ENCODE measurements around the gene MTF1. TPM values are rescaled to one million over a fixed set of nuclear protein-coding genes. Genes with fewer than 3 reads are reported as not detected.

MTF1 gene
- polyA plus RNA-seq, 1 donor from 2014 or later = 3.7 TPM

- H3K4me2 ChIP-seq (ENCODE audit: low read length) = no peak overlapping the region
- peaks cover 5% of the 10 kb centered on the region for H3K36me3 ChIP-seq (ENCODE audit: insufficient read depth, low read length)
- no peaks in the 10 kb centered on the region for H3K9me2 ChIP-seq (ENCODE audit: insufficient read depth, low read length)
- H3K79me2 ChIP-seq (replicated peaks; ENCODE audit: insufficient read depth, low read length) = peaks cover 16% of the 10 kb centered on the region
- no peaks in the 10 kb centered on the region for H3F3A ChIP-seq (ENCODE audit: insufficient read depth, low read length, poor library complexity, severe bottlenecking)
- no peak overlapping the region for H3K27ac ChIP-seq (ENCODE audit: low read length)
- H3K9me3 ChIP-seq (ENCODE audit: low read length) = no peaks in the 10 kb centered on the region
- H3K4me3 ChIP-seq (ENCODE audit: low read length) = no peak overlapping the region
- H4K20me1 ChIP-seq (ENCODE audit: insufficient read depth) = no peaks in the 10 kb centered on the region
- H3K27me3 ChIP-seq (ENCODE audit: insufficient read depth, low read depth, low read length) = no peaks in the 10 kb centered on the region
- no peak overlapping the region for H3K9ac ChIP-seq (ENCODE audit: low read length)
- H2AFZ ChIP-seq (ENCODE audit: low read depth, low read length) = no peak overlapping the region
- TF ChIP-seq POLR2AphosphoS5 (IDR thresholded peaks at IDR 0.05) (no peak), SMC3 (conservative IDR thresholded peaks at IDR 0.05; ENCODE audit: poor library complexity) (no peak), CTCF (IDR thresholded peaks at IDR 0.05; ENCODE audit: poor library complexity, severe bottlenecking) (no peak), REST (IDR thresholded peaks at IDR 0.05; ENCODE audit: borderline replicate concordance) (no peak), MXI1 (conservative IDR thresholded peaks at IDR 0.05; ENCODE audit: poor library complexity, severe bottlenecking) (no peak), RAD21 (conservative IDR thresholded peaks at IDR 0.05) (no peak), TAF1 (IDR thresholded peaks at IDR 0.05; ENCODE audit: low read depth) (no peak), EZH2 (IDR thresholded peaks at IDR 0.05; ENCODE audit: borderline replicate concordance, insufficient read depth, low read length, poor library complexity, severe bottlenecking) (no peak), EP300 (conservative IDR thresholded peaks at IDR 0.05; ENCODE audit: poor library complexity, severe bottlenecking) (no peak)
Observed at GRCh38 chr1:37809942-37810341, 49.5 kb downstream of the MTF1 start.

- TF ChIP-seq TAF1 (IDR thresholded peaks at IDR 0.05; ENCODE audit: low read depth) = no peak
- TF ChIP-seq RAD21 (conservative IDR thresholded peaks at IDR 0.05) = no peak
- no peak for TF ChIP-seq CTCF (IDR thresholded peaks at IDR 0.05; ENCODE audit: poor library complexity, severe bottlenecking)
- no peak for TF ChIP-seq SMC3 (conservative IDR thresholded peaks at IDR 0.05; ENCODE audit: poor library complexity)
- no peak for TF ChIP-seq EP300 (conservative IDR thresholded peaks at IDR 0.05; ENCODE audit: poor library complexity, severe bottlenecking)
- TF ChIP-seq POLR2AphosphoS5 (IDR thresholded peaks at IDR 0.05) = no peak
- TF ChIP-seq MXI1 (conservative IDR thresholded peaks at IDR 0.05; ENCODE audit: poor library complexity, severe bottlenecking) = no peak
- no peak for TF ChIP-seq EZH2 (IDR thresholded peaks at IDR 0.05; ENCODE audit: borderline replicate concordance, insufficient read depth, low read length, poor library complexity, severe bottlenecking)
- no peak for TF ChIP-seq REST (IDR thresholded peaks at IDR 0.05; ENCODE audit: borderline replicate concordance)
- Histone ChIP-seq H4K20me1 (ENCODE audit: insufficient read depth) (no peaks in the 10 kb centered on the region), H3K9me2 (ENCODE audit: insufficient read depth, low read length) (no peaks in the 10 kb centered on the region), H3F3A (ENCODE audit: insufficient read depth, low read length, poor library complexity, severe bottlenecking) (no peaks in the 10 kb centered on the region), H3K9ac (ENCODE audit: low read length) (peak overlapping the region; percentile 87), H3K4me2 (ENCODE audit: low read length) (peak overlapping the region; percentile 49), H3K9me3 (ENCODE audit: low read length) (no peaks in the 10 kb centered on the region), H3K36me3 (ENCODE audit: insufficient read depth, low read length) (peaks cover 9% of the 10 kb centered on the region), H3K4me3 (ENCODE audit: low read length) (peak overlapping the region; percentile 88), H3K27me3 (ENCODE audit: insufficient read depth, low read depth, low read length) (no peaks in the 10 kb centered on the region), H3K79me2 (replicated peaks; ENCODE audit: insufficient read depth, low read length) (peaks cover 16% of the 10 kb centered on the region), H2AFZ (ENCODE audit: low read depth, low read length) (peak overlapping the region; percentile 43), H3K27ac (ENCODE audit: low read length) (peak overlapping the region; percentile 85)
Observed at GRCh38 chr1:37808369-37809319, 50.7 kb downstream of the MTF1 start.

All from neural cell (in vitro differentiated cells).